Measurements from ENCODE around the gene PTPRR.
"Not testable (repeated sequence)": the region's sequence is repeated elsewhere in the genome, so short reads cannot be mapped to it uniquely, and the experiment has no call there.

PTPRR gene

GRCh38 chr12:70826156-70826555 is 94.4 kb downstream of the PTPRR start:
- peaks cover 16% of the 10 kb centered on the region for H3K9me3 Mint-ChIP-seq
- DNase-seq (ENCODE audit: low spot score in 2 of 2) (no peak), ATAC-seq (replicated peaks; ENCODE audit: extremely low read depth, poor library complexity, severe bottlenecking) (no peak)
- H3K36me3 Mint-ChIP-seq (ENCODE audit: insufficient read depth), result no peaks in the 10 kb centered on the region
- no peaks in the 10 kb centered on the region for H3K27me3 Mint-ChIP-seq
- H3K4me1 Mint-ChIP-seq, result no peaks in the 10 kb centered on the region
- no peak overlapping the region for H3K27ac Mint-ChIP-seq (ENCODE audit: low read depth)
- no peak overlapping the region for H3K4me3 Mint-ChIP-seq

GRCh38 chr12:70824511-70824910 is 96.0 kb downstream of the PTPRR start:
- no peaks in the 10 kb centered on the region for H3K36me3 Mint-ChIP-seq (ENCODE audit: insufficient read depth)
- H3K4me1 Mint-ChIP-seq, result no peaks in the 10 kb centered on the region
- no peak overlapping the region for H3K4me3 Mint-ChIP-seq
- DNase-seq (ENCODE audit: low spot score in 2 of 2) (no peak), ATAC-seq (replicated peaks; ENCODE audit: extremely low read depth, poor library complexity, severe bottlenecking) (no peak)
- peaks cover 16% of the 10 kb centered on the region for H3K9me3 Mint-ChIP-seq
- no peak overlapping the region for H3K27ac Mint-ChIP-seq (ENCODE audit: low read depth)
- no peaks in the 10 kb centered on the region for H3K27me3 Mint-ChIP-seq

- ATAC-seq (replicated peaks; ENCODE audit: extremely low read depth, poor library complexity, severe bottlenecking), result no peak
- H3K4me3 Mint-ChIP-seq, result no peak overlapping the region
- H3K4me1 Mint-ChIP-seq, result no peaks in the 10 kb centered on the region
- no peak for DNase-seq (ENCODE audit: low spot score in 2 of 2)
- no peaks in the 10 kb centered on the region for H3K27me3 Mint-ChIP-seq
- H3K9me3 Mint-ChIP-seq, result peaks cover 10% of the 10 kb centered on the region
- no peaks in the 10 kb centered on the region for H3K36me3 Mint-ChIP-seq (ENCODE audit: insufficient read depth)
- H3K27ac Mint-ChIP-seq (ENCODE audit: low read depth), result no peak overlapping the region
These were observed 97.2 kb downstream of the PTPRR start for GRCh38 chr12:70823182-70823976.

GRCh38 chr12:70822412-70822811 is 98.1 kb downstream of the PTPRR start:
- Mint-ChIP-seq H3K27ac (ENCODE audit: low read depth) (no peak overlapping the region), H3K36me3 (ENCODE audit: insufficient read depth) (no peaks in the 10 kb centered on the region), H3K4me3 (no peak overlapping the region), H3K9me3 (peaks cover 10% of the 10 kb centered on the region), H3K4me1 (no peaks in the 10 kb centered on the region), H3K27me3 (no peaks in the 10 kb centered on the region)
- ATAC-seq (replicated peaks; ENCODE audit: extremely low read depth, poor library complexity, severe bottlenecking) (no peak), DNase-seq (ENCODE audit: low spot score in 2 of 2) (no peak)

- Mint-ChIP-seq H3K27me3 (peaks cover 9% of the 10 kb centered on the region), H3K4me1 (no peaks in the 10 kb centered on the region), H3K9me3 (peaks cover 6% of the 10 kb centered on the region), H3K27ac (ENCODE audit: low read depth) (no peak overlapping the region), H3K4me3 (no peak overlapping the region), H3K36me3 (ENCODE audit: insufficient read depth) (no peaks in the 10 kb centered on the region)
- ATAC-seq (replicated peaks; ENCODE audit: extremely low read depth, poor library complexity, severe bottlenecking) (no peak), DNase-seq (ENCODE audit: low spot score in 2 of 2) (no peak)
These were observed 104.6 kb downstream of the PTPRR start for GRCh38 chr12:70815971-70816391.

GRCh38 chr12:70815056-70815455 is 105.5 kb downstream of the PTPRR start:
- no peak overlapping the region for H3K27ac Mint-ChIP-seq (ENCODE audit: low read depth)
- no peaks in the 10 kb centered on the region for H3K36me3 Mint-ChIP-seq (ENCODE audit: insufficient read depth)
- peaks cover 9% of the 10 kb centered on the region for H3K27me3 Mint-ChIP-seq
- no peak overlapping the region for H3K4me3 Mint-ChIP-seq
- DNase-seq (ENCODE audit: low spot score in 2 of 2), result no peak
- ATAC-seq (replicated peaks; ENCODE audit: extremely low read depth, poor library complexity, severe bottlenecking), result no peak
- peaks cover 6% of the 10 kb centered on the region for H3K9me3 Mint-ChIP-seq
- no peaks in the 10 kb centered on the region for H3K4me1 Mint-ChIP-seq

GRCh38 chr12:70813559-70813958 is 107.0 kb downstream of the PTPRR start:
- Mint-ChIP-seq H3K4me3 (no peak overlapping the region), H3K27me3 (peaks cover 9% of the 10 kb centered on the region), H3K4me1 (no peaks in the 10 kb centered on the region), H3K27ac (ENCODE audit: low read depth) (no peak overlapping the region), H3K9me3 (peaks cover 9% of the 10 kb centered on the region), H3K36me3 (ENCODE audit: insufficient read depth) (no peaks in the 10 kb centered on the region)
- DNase-seq (ENCODE audit: low spot score in 2 of 2), result no peak
- ATAC-seq (replicated peaks; ENCODE audit: extremely low read depth, poor library complexity, severe bottlenecking), result no peak

- no peak overlapping the region for H3K27ac Mint-ChIP-seq (ENCODE audit: low read depth)
- H3K36me3 Mint-ChIP-seq (ENCODE audit: insufficient read depth), result no peaks in the 10 kb centered on the region
- DNase-seq (ENCODE audit: low spot score in 2 of 2), result no peak
- H3K9me3 Mint-ChIP-seq, result peaks cover 15% of the 10 kb centered on the region
- peaks cover 9% of the 10 kb centered on the region for H3K27me3 Mint-ChIP-seq
- ATAC-seq (replicated peaks; ENCODE audit: extremely low read depth, poor library complexity, severe bottlenecking), result no peak
- H3K4me3 Mint-ChIP-seq, result no peak overlapping the region
- no peaks in the 10 kb centered on the region for H3K4me1 Mint-ChIP-seq
These were observed 108.4 kb downstream of the PTPRR start for GRCh38 chr12:70812136-70812535.

- Mint-ChIP-seq H3K4me3 (no peak overlapping the region), H3K4me1 (no peaks in the 10 kb centered on the region), H3K27me3 (peaks cover 9% of the 10 kb centered on the region), H3K27ac (ENCODE audit: low read depth) (no peak overlapping the region), H3K36me3 (ENCODE audit: insufficient read depth) (no peaks in the 10 kb centered on the region), H3K9me3 (peaks cover 15% of the 10 kb centered on the region)
- DNase-seq (ENCODE audit: low spot score in 2 of 2), result no peak
- no peak for ATAC-seq (replicated peaks; ENCODE audit: extremely low read depth, poor library complexity, severe bottlenecking)
These were observed 110.7 kb downstream of the PTPRR start for GRCh38 chr12:70809887-70810286.

GRCh38 chr12:70807993-70808392 is 112.5 kb downstream of the PTPRR start:
- not testable (repeated sequence) for H3K27ac Mint-ChIP-seq (ENCODE audit: low read depth); H3K36me3 Mint-ChIP-seq (ENCODE audit: insufficient read depth); H3K9me3 Mint-ChIP-seq; ATAC-seq (replicated peaks; ENCODE audit: extremely low read depth, poor library complexity, severe bottlenecking); H3K4me1 Mint-ChIP-seq; H3K4me3 Mint-ChIP-seq; DNase-seq (ENCODE audit: low spot score in 2 of 2); H3K27me3 Mint-ChIP-seq

- ATAC-seq (replicated peaks; ENCODE audit: extremely low read depth, poor library complexity, severe bottlenecking), result no peak
- no peak for DNase-seq (ENCODE audit: low spot score in 2 of 2)
- Mint-ChIP-seq H3K36me3 (ENCODE audit: insufficient read depth) (no peaks in the 10 kb centered on the region), H3K4me1 (no peaks in the 10 kb centered on the region), H3K27me3 (no peaks in the 10 kb centered on the region), H3K27ac (ENCODE audit: low read depth) (no peak overlapping the region), H3K4me3 (no peak overlapping the region), H3K9me3 (peaks cover 10% of the 10 kb centered on the region)
These were observed 113.7 kb downstream of the PTPRR start for GRCh38 chr12:70806827-70807226.

GRCh38 chr12:70806043-70806442 is 114.5 kb downstream of the PTPRR start:
- Mint-ChIP-seq H3K27me3 (no peaks in the 10 kb centered on the region), H3K36me3 (ENCODE audit: insufficient read depth) (no peaks in the 10 kb centered on the region), H3K9me3 (peaks cover 14% of the 10 kb centered on the region), H3K4me1 (no peaks in the 10 kb centered on the region), H3K27ac (ENCODE audit: low read depth) (no peak overlapping the region), H3K4me3 (no peak overlapping the region)
- DNase-seq (ENCODE audit: low spot score in 2 of 2), result no peak
- no peak for ATAC-seq (replicated peaks; ENCODE audit: extremely low read depth, poor library complexity, severe bottlenecking)

- no peaks in the 10 kb centered on the region for H3K4me1 Mint-ChIP-seq
- peaks cover 5% of the 10 kb centered on the region for H3K9me3 Mint-ChIP-seq
- DNase-seq (ENCODE audit: low spot score in 2 of 2) (no peak), ATAC-seq (replicated peaks; ENCODE audit: extremely low read depth, poor library complexity, severe bottlenecking) (no peak)
- H3K27me3 Mint-ChIP-seq, result no peaks in the 10 kb centered on the region
- H3K27ac Mint-ChIP-seq (ENCODE audit: low read depth), result no peak overlapping the region
- H3K4me3 Mint-ChIP-seq, result no peak overlapping the region
- no peaks in the 10 kb centered on the region for H3K36me3 Mint-ChIP-seq (ENCODE audit: insufficient read depth)
These were observed 122.3 kb downstream of the PTPRR start for GRCh38 chr12:70798016-70798783.

Data from central memory CD8-positive, alpha-beta T cell (primary cell).